Colonic mucosa (tissue), 4 donors: Measurements from ENCODE around the gene WLS. TPM values are rescaled to one million over a fixed set of nuclear protein-coding genes. Genes with fewer than 3 reads are reported as not detected.
"Not testable (repeated sequence)": the region's sequence is repeated elsewhere in the genome, so short reads cannot be mapped to it uniquely, and the experiment has no call there.

Experiments
- DNase-seq: peaks from one replicate; pipeline ENCODE4 v3.0.0-alpha.2; 2020
- H3K27ac ChIP-seq: fragments of 200-600 bp; one replicate; pipeline ENCODE4 v1.8.0; 2021
- H3K27me3 ChIP-seq: fragments of 200-600 bp; one replicate; pipeline ENCODE4 v1.8.0; 2021
- H3K36me3 ChIP-seq: fragments of 200-600 bp; one replicate; pipeline ENCODE4 v1.8.0; 2021
- H3K4me1 ChIP-seq: fragments of 200-600 bp; one replicate; pipeline ENCODE4 v1.8.0; 2021; ENCODE audit warnings: mild to moderate bottlenecking
- H3K4me3 ChIP-seq: fragments of 200-600 bp; one replicate; pipeline ENCODE4 v1.8.0; 2021
- H3K9ac ChIP-seq, 2 donors: one replicate each; pipeline ENCODE4 v1.7.0; 2013; ENCODE audit warnings: control low read depth in 2 of 2, low read depth in 2 of 2, low read length in 2 of 2
- H3K9me3 ChIP-seq: fragments of 200-600 bp; one replicate; pipeline ENCODE4 v1.8.0; 2021
- intact Hi-C: fragments of 100-400 bp; cut with DNase I; formaldehyde crosslinking; loops from one replicate; pipeline ENCODE4 v1.14.1; 2022
- total RNA-seq, 2 donors: library from RNA; stranded (reverse); fragmentation: NEBNext Ultra II Directional in 1 of 2; extraction: Animal tissue kit (Norgen Biotek cat#: 25700) in 1 of 2; gene quantifications; one replicate each; pipeline ENCODE4 v1.2.1, GENCODE V29; 2021
- TF ChIP-seq, protein P1 (sequence below): fragments of 200-600 bp; IDR thresholded peaks from one replicate; pipeline ENCODE4 v1.8.0; 2022; ENCODE audit warnings: antibody characterized with exemption, mild to moderate bottlenecking
- donor health status: healthy.
- donor health status: DM: no; HTN: no; CAD: no.
- donor health status: DM: no; HTN: no; CAD: no.

The WLS gene
- total RNA-seq, 2 donors from 2014 or later, result 88.3 to 116 TPM

- H3K9me3 ChIP-seq, result no peaks in the 10 kb centered on the region
- no peaks in the 10 kb centered on the region for H3K4me1 ChIP-seq
- TF ChIP-seq, protein P1, sequence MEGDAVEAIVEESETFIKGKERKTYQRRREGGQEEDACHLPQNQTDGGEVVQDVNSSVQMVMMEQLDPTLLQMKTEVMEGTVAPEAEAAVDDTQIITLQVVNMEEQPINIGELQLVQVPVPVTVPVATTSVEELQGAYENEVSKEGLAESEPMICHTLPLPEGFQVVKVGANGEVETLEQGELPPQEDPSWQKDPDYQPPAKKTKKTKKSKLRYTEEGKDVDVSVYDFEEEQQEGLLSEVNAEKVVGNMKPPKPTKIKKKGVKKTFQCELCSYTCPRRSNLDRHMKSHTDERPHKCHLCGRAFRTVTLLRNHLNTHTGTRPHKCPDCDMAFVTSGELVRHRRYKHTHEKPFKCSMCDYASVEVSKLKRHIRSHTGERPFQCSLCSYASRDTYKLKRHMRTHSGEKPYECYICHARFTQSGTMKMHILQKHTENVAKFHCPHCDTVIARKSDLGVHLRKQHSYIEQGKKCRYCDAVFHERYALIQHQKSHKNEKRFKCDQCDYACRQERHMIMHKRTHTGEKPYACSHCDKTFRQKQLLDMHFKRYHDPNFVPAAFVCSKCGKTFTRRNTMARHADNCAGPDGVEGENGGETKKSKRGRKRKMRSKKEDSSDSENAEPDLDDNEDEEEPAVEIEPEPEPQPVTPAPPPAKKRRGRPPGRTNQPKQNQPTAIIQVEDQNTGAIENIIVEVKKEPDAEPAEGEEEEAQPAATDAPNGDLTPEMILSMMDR, result no peak
- no peak for DNase-seq
- H3K9ac ChIP-seq, result no peak overlapping the region
- H3K36me3 ChIP-seq, result no peaks in the 10 kb centered on the region
- H3K27me3 ChIP-seq, result no peaks in the 10 kb centered on the region
- intact Hi-C loops, result no loop called here
- H3K4me3 ChIP-seq, result no peak overlapping the region
- H3K27ac ChIP-seq, result no peak overlapping the region
Measured at GRCh38 chr1:68273530-68273929, 41.2 kb upstream of the WLS start.

DNA sequence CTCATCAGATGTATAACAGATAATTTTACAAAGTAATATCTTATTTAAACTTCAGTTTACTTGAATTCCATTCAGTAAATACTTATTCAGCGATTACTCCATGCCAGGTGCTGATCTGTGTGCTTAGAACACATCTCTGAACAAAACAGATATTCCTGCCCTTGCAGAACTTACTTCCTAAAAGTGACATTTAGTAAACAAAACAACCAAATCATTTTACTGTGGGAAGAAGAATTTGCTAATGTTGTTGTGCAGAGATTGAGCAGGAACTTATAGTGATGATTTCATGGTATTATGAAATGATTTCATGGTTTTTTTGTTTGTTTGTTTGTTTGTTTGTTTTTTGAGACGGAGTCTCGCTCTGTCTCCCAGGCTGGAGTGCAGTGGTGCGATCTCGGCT lies 39.3 kb upstream of the WLS start:
- Histone ChIP-seq H3K9ac (no peak overlapping the region), H3K4me3 (no peak overlapping the region), H3K27ac (no peak overlapping the region), H3K27me3 (no peaks in the 10 kb centered on the region), H3K4me1 (no peaks in the 10 kb centered on the region), H3K36me3 (no peaks in the 10 kb centered on the region), H3K9me3 (no peaks in the 10 kb centered on the region)
- TF ChIP-seq, protein P1, result no peak
- intact Hi-C loops, result no loop called here
- DNase-seq, result no peak

DNA sequence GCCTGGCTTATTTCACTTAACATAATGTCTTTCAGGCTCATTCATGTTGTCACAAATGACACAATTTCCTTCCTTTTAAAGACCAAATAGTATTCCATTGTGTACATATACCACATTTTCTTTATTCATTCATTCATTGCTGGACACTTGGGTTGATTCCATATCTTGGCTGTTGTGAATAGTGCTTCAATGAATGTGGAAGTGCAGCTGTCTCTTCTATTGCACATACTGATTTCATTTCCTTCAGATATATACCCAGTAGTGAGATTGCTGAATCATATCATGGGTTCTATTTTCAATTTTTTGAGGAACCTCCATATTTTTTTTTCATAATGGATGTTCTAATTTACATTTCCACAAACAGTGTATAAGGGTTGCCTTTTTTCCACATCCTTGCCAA lies 38.6 kb upstream of the WLS start:
- Histone ChIP-seq H3K36me3 (no peaks in the 10 kb centered on the region), H3K4me1 (no peaks in the 10 kb centered on the region), H3K9ac (no peak overlapping the region), H3K9me3 (no peaks in the 10 kb centered on the region), H3K27ac (no peak overlapping the region), H3K4me3 (no peak overlapping the region), H3K27me3 (no peaks in the 10 kb centered on the region)
- no peak for DNase-seq
- TF ChIP-seq, protein P1, result no peak
- intact Hi-C loops, result no loop called here

GRCh38 chr1:68269637-68270430 lies 37.5 kb upstream of the WLS start:
- no peaks in the 10 kb centered on the region for H3K9me3 ChIP-seq
- H3K27me3 ChIP-seq, result no peaks in the 10 kb centered on the region
- no peaks in the 10 kb centered on the region for H3K36me3 ChIP-seq
- no peak overlapping the region for H3K27ac ChIP-seq
- intact Hi-C loops, result no loop called here
- DNase-seq, result no peak
- no peaks in the 10 kb centered on the region for H3K4me1 ChIP-seq
- TF ChIP-seq, protein P1, result no peak
- no peak overlapping the region for H3K9ac ChIP-seq
- no peak overlapping the region for H3K4me3 ChIP-seq

DNA sequence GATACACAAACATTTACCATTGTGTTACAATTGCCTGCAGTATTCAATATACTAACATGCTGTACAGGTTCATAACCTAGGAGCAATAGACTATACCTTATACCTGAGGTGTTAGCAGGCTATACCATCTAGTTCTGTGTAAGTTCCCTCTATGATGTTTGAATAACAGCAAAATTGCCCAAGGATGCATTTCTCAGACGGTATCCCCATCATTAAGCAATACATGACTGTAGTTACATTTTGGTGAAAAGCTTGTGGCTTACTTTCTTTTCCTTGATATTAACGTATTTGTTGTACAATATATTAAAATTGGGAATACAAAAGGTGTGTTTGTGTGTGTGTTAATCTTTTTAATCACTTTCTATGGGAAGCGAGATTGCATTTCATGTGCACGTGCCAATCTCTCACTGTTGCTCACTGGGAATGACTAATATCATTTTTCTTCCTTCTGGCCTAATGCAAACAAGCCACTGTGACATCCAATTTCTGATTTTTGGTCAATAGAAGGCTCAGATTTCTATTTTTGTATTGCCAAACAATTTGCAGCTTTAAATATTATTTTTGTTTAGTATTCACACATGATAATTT lies 36.7 kb upstream of the WLS start:
- DNase-seq, result no peak
- Histone ChIP-seq H3K36me3 (no peaks in the 10 kb centered on the region), H3K9me3 (no peaks in the 10 kb centered on the region), H3K27me3 (no peaks in the 10 kb centered on the region), H3K9ac (no peak overlapping the region), H3K4me3 (no peak overlapping the region), H3K27ac (no peak overlapping the region), H3K4me1 (no peaks in the 10 kb centered on the region)
- intact Hi-C loops, result no loop called here
- TF ChIP-seq, protein P1, result no peak

DNA sequence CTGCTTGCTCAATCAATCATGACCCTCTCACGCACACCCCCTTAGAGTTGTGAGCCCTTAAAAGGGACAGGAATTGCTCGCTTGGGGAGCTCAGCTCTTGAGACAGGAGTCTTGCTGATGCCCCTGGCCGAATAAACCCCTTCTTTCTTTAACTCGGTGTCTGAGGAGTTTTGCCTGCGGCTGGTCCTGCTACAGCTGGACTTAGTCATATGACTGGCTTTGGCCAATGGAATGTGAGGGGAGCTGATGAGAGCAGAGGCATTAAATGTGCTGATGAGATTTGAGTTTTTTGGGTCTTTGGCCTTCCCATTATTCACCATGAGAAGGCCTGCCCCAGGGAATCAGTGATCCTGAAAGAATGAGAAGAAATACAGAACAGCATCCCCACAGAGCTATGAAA lies 24.5 kb upstream of the WLS start:
- H3K36me3 ChIP-seq, H3K27me3 ChIP-seq, H3K27ac ChIP-seq, H3K4me3 ChIP-seq, H3K9ac ChIP-seq, H3K9me3 ChIP-seq, H3K4me1 ChIP-seq, DNase-seq, intact Hi-C loops: not testable (repeated sequence)
